Measurements from ENCODE around the gene MAP2. TPM values are rescaled to one million over a fixed set of nuclear protein-coding genes. Genes with fewer than 3 reads are reported as not detected.

MAP2 gene
- total RNA-seq, 2 donors from 2014 or later = not detected

GRCh38 chr2:209512971-209513370, 89.1 kb downstream of the MAP2 start:
- no peaks in the 10 kb centered on the region for H3K36me3 Mint-ChIP-seq
- no peak overlapping the region for H3K4me3 Mint-ChIP-seq
- DNase-seq (ENCODE audit: low spot score) (no peak), ATAC-seq (no peak)
- no peaks in the 10 kb centered on the region for H3K4me1 Mint-ChIP-seq (ENCODE audit: low read depth in 2 of 2)
- no peaks in the 10 kb centered on the region for H3K27me3 Mint-ChIP-seq
- no peaks in the 10 kb centered on the region for H3K9me3 Mint-ChIP-seq
- no peak overlapping the region for H3K27ac Mint-ChIP-seq

DNA sequence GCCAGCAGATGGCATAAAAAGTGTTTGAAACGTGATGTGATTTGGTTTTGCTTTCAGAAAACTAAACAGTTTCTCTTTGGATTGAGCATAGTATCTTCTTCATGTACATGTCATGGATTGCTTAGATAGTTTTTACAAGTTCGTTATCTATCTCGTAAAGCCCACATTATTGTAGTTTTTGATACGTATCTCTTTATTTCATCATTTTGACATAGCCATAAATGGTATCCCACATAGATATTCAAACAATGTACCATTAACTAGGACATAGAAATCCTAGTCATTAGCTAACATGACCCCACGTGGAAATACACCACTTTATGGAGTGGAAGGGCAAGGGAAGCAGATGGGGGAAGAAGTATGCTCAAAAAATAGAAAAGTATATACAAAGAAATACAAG, 93.6 kb downstream of the MAP2 start:
- DNase-seq (ENCODE audit: low spot score) (no peak), ATAC-seq (no peak)
- H3K27ac Mint-ChIP-seq = no peak overlapping the region
- H3K27me3 Mint-ChIP-seq = no peaks in the 10 kb centered on the region
- H3K36me3 Mint-ChIP-seq = no peaks in the 10 kb centered on the region
- no peak overlapping the region for H3K4me3 Mint-ChIP-seq
- H3K4me1 Mint-ChIP-seq (ENCODE audit: low read depth in 2 of 2) = no peaks in the 10 kb centered on the region
- H3K9me3 Mint-ChIP-seq = no peaks in the 10 kb centered on the region

- H3K4me3 Mint-ChIP-seq = no peak overlapping the region
- no peaks in the 10 kb centered on the region for H3K36me3 Mint-ChIP-seq
- H3K27ac Mint-ChIP-seq = no peak overlapping the region
- DNase-seq (ENCODE audit: low spot score) (no peak), ATAC-seq (no peak)
- H3K9me3 Mint-ChIP-seq = no peaks in the 10 kb centered on the region
- H3K27me3 Mint-ChIP-seq = no peaks in the 10 kb centered on the region
- no peaks in the 10 kb centered on the region for H3K4me1 Mint-ChIP-seq (ENCODE audit: low read depth in 2 of 2)
Observed at GRCh38 chr2:209519271-209519670, 95.4 kb downstream of the MAP2 start.

- Mint-ChIP-seq H3K4me3 (no peak overlapping the region), H3K27me3 (no peaks in the 10 kb centered on the region), H3K27ac (no peak overlapping the region), H3K9me3 (no peaks in the 10 kb centered on the region), H3K4me1 (ENCODE audit: low read depth in 2 of 2) (no peaks in the 10 kb centered on the region), H3K36me3 (no peaks in the 10 kb centered on the region)
- no peak for DNase-seq (ENCODE audit: low spot score)
- ATAC-seq = no peak
Observed at GRCh38 chr2:209519906-209520305, 96.1 kb downstream of the MAP2 start.

DNA sequence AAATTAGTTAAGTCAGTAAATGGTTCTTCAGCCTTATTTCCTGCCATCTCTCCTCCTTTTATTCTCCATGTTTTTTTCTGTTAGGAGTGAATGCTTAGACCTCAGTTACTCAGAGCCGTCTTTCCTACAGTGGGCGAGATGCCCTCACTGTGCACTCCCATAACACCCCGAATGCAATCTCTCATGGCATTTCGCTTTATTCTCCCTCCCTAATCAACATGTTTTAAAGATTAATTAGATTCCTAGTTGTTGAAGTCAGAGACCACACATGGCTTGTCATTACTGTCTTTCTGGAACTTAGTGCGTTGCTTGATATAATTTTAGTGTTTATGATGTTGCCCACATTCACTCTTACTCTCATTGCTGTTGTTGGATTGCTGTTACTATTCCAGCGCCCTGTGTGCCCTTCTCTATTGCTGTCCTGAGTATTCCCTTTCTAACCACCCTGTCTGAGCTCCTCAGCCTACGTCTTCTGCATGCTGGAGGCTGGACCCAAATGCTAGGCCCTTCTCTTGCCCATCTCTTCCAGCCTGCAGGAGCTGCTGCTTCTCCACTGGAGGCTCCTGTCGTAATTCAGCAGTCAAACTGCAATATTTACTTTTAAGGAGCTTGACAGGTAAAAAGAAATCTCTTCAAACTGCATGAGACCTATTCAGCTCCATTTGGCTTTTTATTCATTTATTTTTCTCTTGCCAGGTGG, 99.3 kb downstream of the MAP2 start:
- peaks cover 0 to 6% of the 10 kb centered on the region in 2 donors for H3K4me1 Mint-ChIP-seq (ENCODE audit: low read depth in 2 of 2)
- H3K27ac Mint-ChIP-seq = no peak overlapping the region
- no peaks in the 10 kb centered on the region for H3K27me3 Mint-ChIP-seq
- DNase-seq (ENCODE audit: low spot score) (no peak), ATAC-seq (no peak)
- H3K36me3 Mint-ChIP-seq = no peaks in the 10 kb centered on the region
- H3K4me3 Mint-ChIP-seq = no peak overlapping the region
- no peaks in the 10 kb centered on the region for H3K9me3 Mint-ChIP-seq

GRCh38 chr2:209523867-209524266, 100.0 kb downstream of the MAP2 start:
- peaks cover 0 to 6% of the 10 kb centered on the region in 2 donors for H3K4me1 Mint-ChIP-seq (ENCODE audit: low read depth in 2 of 2)
- H3K36me3 Mint-ChIP-seq = no peaks in the 10 kb centered on the region
- ATAC-seq = no peak
- DNase-seq (ENCODE audit: low spot score) = no peak
- no peak overlapping the region for H3K27ac Mint-ChIP-seq
- H3K4me3 Mint-ChIP-seq = no peak overlapping the region
- no peaks in the 10 kb centered on the region for H3K9me3 Mint-ChIP-seq
- H3K27me3 Mint-ChIP-seq = no peaks in the 10 kb centered on the region

DNA sequence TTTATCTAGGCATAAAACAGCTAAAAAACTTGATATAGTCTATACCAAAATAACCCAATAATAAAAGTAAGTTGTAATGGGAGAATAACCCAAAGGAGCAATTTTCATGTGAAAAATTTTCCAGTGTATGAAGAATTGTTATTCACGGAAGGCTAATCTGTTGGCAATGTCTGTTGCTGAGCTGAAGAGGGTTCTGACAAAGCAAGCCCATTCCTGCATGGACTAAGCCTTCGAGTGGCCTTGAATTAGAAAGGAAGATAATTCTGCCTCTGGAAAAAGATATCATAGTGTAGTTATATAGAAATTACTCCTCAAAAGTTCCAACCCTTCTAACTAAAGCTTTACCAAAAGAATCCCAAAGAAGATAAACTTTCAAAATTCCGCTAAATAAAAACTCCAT, 101.5 kb downstream of the MAP2 start:
- Mint-ChIP-seq H3K36me3 (no peaks in the 10 kb centered on the region), H3K27ac (no peak overlapping the region), H3K27me3 (no peaks in the 10 kb centered on the region), H3K9me3 (no peaks in the 10 kb centered on the region), H3K4me3 (no peak overlapping the region), H3K4me1 (ENCODE audit: low read depth in 2 of 2) (peaks cover 0 to 6% of the 10 kb centered on the region in 2 donors)
- DNase-seq (ENCODE audit: low spot score) (no peak), ATAC-seq (no peak)

- H3K4me3 Mint-ChIP-seq = no peak overlapping the region
- H3K9me3 Mint-ChIP-seq = no peaks in the 10 kb centered on the region
- no peaks in the 10 kb centered on the region for H3K27me3 Mint-ChIP-seq
- ATAC-seq = no peak
- no peak for DNase-seq (ENCODE audit: low spot score)
- H3K27ac Mint-ChIP-seq = no peak overlapping the region
- no peaks in the 10 kb centered on the region for H3K36me3 Mint-ChIP-seq
- H3K4me1 Mint-ChIP-seq (ENCODE audit: low read depth in 2 of 2) = peaks cover 0 to 6% of the 10 kb centered on the region in 2 donors
Observed at GRCh38 chr2:209525834-209526281, 102.0 kb downstream of the MAP2 start.

DNA sequence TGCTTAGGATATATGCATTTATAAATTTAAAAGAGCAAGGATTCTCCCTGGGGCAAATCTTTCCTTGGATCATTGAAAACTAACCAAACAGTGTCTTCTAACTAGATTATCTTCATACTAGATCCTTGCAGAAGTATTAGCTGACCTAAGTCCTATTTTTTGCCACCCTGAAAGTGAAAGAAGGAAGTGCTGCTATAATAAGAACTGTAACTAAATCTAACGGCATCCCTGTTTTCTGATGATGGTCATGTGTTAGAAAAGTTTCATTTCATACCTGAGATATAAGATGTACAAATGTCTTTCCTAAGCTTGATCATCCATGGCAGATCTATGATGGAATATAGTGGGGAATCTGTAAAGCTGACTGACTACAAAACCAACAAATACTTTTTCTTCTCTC, 102.7 kb downstream of the MAP2 start:
- H3K4me3 Mint-ChIP-seq = no peak overlapping the region
- DNase-seq (ENCODE audit: low spot score) (no peak), ATAC-seq (no peak)
- H3K4me1 Mint-ChIP-seq (ENCODE audit: low read depth in 2 of 2) = peaks cover 0 to 6% of the 10 kb centered on the region in 2 donors
- no peak overlapping the region for H3K27ac Mint-ChIP-seq
- H3K27me3 Mint-ChIP-seq = no peaks in the 10 kb centered on the region
- H3K36me3 Mint-ChIP-seq = no peaks in the 10 kb centered on the region
- no peaks in the 10 kb centered on the region for H3K9me3 Mint-ChIP-seq

DNA sequence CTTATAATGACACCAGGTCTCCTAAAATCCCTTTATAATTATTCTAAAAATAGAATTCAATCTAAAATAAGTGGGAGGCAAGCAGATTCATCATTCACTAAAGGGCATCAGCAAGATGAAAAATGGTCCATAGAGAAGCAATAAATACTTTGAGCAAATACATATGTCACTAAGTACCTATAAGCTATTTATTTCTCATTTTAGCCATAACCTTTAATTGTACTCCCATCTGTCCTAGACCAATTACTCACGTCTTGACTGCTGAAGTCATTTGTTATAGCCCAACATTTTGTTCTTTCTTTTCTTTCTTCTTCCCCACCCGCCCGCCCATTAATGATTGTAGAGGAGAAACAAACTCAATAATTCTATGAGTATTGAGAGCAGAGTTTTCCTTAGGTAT, 105.7 kb downstream of the MAP2 start:
- H3K4me1 Mint-ChIP-seq (ENCODE audit: low read depth in 2 of 2) = peaks cover 0 to 6% of the 10 kb centered on the region in 2 donors

DNA sequence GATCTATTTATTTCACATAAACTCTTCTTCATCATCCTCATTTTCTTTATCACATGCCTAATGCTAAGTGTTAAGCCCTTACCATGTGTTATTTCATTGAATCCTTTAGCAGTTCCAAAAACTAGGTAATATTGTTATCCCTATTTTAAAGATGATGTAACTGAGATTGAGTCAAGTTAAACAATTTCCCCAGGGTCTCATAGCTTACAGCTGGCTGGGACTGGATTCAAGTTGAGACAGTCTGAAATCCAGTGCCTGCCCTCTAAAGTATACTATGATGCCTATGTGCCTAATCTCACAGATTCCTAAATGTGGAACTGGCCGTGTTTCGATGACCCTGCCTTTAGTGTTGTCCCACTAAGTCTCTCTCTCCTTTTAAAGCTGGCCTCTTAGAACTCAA, 108.5 kb downstream of the MAP2 start:
- Mint-ChIP-seq H3K4me1 (ENCODE audit: low read depth in 2 of 2) (no peaks in the 10 kb centered on the region), H3K36me3 (no peaks in the 10 kb centered on the region), H3K27ac (no peak overlapping the region), H3K4me3 (no peak overlapping the region), H3K9me3 (peaks cover 2% of the 10 kb centered on the region), H3K27me3 (no peaks in the 10 kb centered on the region)
- ATAC-seq = no peak
- DNase-seq (ENCODE audit: low spot score) = no peak

More for the DNA sequence above, 105.7 kb downstream of the MAP2 start:
- no peak for ATAC-seq
- Mint-ChIP-seq H3K4me3 (no peak overlapping the region), H3K27ac (no peak overlapping the region), H3K9me3 (peaks cover 2% of the 10 kb centered on the region), H3K27me3 (no peaks in the 10 kb centered on the region), H3K36me3 (no peaks in the 10 kb centered on the region)
- no peak for DNase-seq (ENCODE audit: low spot score)

- H3K36me3 Mint-ChIP-seq = no peaks in the 10 kb centered on the region
- peaks cover 2% of the 10 kb centered on the region for H3K9me3 Mint-ChIP-seq
- no peak overlapping the region for H3K4me3 Mint-ChIP-seq
- H3K4me1 Mint-ChIP-seq (ENCODE audit: low read depth in 2 of 2) = no peaks in the 10 kb centered on the region
- DNase-seq (ENCODE audit: low spot score) = no peak
- no peaks in the 10 kb centered on the region for H3K27me3 Mint-ChIP-seq
- H3K27ac Mint-ChIP-seq = no peak overlapping the region
- no peak for ATAC-seq
Observed at GRCh38 chr2:209533391-209533790, 109.5 kb downstream of the MAP2 start.

GRCh38 chr2:209534228-209534627, 110.4 kb downstream of the MAP2 start:
- no peaks in the 10 kb centered on the region for H3K36me3 Mint-ChIP-seq
- peaks cover 2% of the 10 kb centered on the region for H3K9me3 Mint-ChIP-seq
- DNase-seq (ENCODE audit: low spot score) (no peak), ATAC-seq (no peak)
- no peak overlapping the region for H3K27ac Mint-ChIP-seq
- H3K27me3 Mint-ChIP-seq = no peaks in the 10 kb centered on the region
- H3K4me1 Mint-ChIP-seq (ENCODE audit: low read depth in 2 of 2) = no peaks in the 10 kb centered on the region
- no peak overlapping the region for H3K4me3 Mint-ChIP-seq

DNA sequence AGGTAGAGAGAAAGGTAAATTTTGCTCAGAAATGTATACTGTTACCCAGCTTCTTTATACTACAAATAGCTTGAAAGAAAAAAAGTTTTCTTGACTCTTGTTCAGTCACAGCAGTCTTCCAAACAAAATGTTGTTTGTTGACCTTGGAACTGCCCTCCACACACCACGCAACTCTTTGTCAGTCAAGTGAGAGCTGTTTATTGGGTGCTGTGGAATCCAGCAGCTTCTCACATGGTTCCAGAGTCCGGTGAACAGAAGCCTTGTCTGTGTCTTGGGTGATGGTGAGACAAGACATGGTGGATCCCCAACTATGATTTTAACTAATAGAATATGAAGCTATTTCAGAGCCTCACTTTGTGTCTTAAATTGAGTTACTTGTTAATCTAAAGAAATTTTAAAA, 112.5 kb downstream of the MAP2 start:
- ATAC-seq (no peak), DNase-seq (ENCODE audit: low spot score) (no peak)
- Mint-ChIP-seq H3K4me3 (no peak overlapping the region), H3K27me3 (no peaks in the 10 kb centered on the region), H3K4me1 (ENCODE audit: low read depth in 2 of 2) (no peaks in the 10 kb centered on the region), H3K9me3 (peaks cover 2% of the 10 kb centered on the region), H3K36me3 (no peaks in the 10 kb centered on the region), H3K27ac (no peak overlapping the region)

DNA sequence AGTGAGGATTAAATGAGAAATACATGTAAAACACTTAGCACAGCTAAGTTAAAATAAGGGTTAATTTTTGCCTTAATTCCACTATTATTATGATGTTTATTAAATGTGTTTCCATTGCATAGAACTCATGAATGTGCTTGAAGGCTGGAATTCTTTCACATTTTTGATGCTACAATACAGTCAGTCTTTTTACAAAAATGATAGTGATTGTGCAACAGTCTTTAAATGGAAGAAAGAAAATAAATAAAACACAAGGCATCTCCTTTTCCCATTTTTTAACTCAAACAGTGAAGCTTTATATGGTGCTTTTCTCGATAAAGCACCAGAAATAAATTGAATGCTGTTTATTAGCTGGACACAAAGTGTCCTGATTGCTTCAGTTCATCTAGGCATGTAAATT, 123.9 kb downstream of the MAP2 start:
- H3K36me3 Mint-ChIP-seq = no peaks in the 10 kb centered on the region
- no peaks in the 10 kb centered on the region for H3K9me3 Mint-ChIP-seq
- no peak overlapping the region for H3K27ac Mint-ChIP-seq
- H3K4me3 Mint-ChIP-seq = no peak overlapping the region
- no peak for DNase-seq (ENCODE audit: low spot score)
- H3K27me3 Mint-ChIP-seq = no peaks in the 10 kb centered on the region
- no peak for ATAC-seq
- H3K4me1 Mint-ChIP-seq (ENCODE audit: low read depth in 2 of 2) = no peaks in the 10 kb centered on the region

Measured in natural killer cell treated with Interleukin-12 subunit alpha and Interleukin-12 subunit beta and Interleukin-15 and Interleukin-18, amount 100 ng/mL, for 72 hours (primary cell).